HepG2 (cell line): Measurements from ENCODE around the gene TIRAP. TPM values are rescaled to one million over a fixed set of nuclear protein-coding genes. Genes with fewer than 3 reads are reported as not detected.
A peak's percentile ranks its signal among the peaks of the same experiment; 100 is the strongest.

Experiments used
- ARID2 ChIP-seq: sonication (generic); formaldehyde crosslinking; IDR thresholded peaks from 2 replicates; pipeline ENCODE4 v1.8.1; 2022; ENCODE audit warnings: mild to moderate bottlenecking, missing genetic modification reagents, borderline replicate concordance
- ARNT2 ChIP-seq: sonication (generic); formaldehyde crosslinking; IDR thresholded peaks from 2 replicates; pipeline ENCODE4 v1.8.0; 2022; ENCODE audit warnings: mild to moderate bottlenecking, low read depth, missing genetic modification reagents, moderate library complexity
- CHCHD3 ChIP-seq: sonication (generic); formaldehyde crosslinking; IDR thresholded peaks from 2 replicates; pipeline ENCODE4 v1.8.0; 2022; ENCODE audit warnings: mild to moderate bottlenecking, missing genetic modification reagents, moderate library complexity
- ELF3 ChIP-seq: IDR thresholded peaks from 2 replicates; pipeline ENCODE4 v1.6.1; 2016; ENCODE audit warnings: missing genetic modification reagents, missing compliant biosample characterization
- EP300 ChIP-seq, 3 experiments: sonication (generic) in 1 of 3; formaldehyde crosslinking in 1 of 3; IDR thresholded peaks; 2 replicates each; pipeline versions ENCODE4 v1.5.1 to v1.6.1; 2011 to 2020; ENCODE audit warnings: low read depth in 2 of 3, low read length in 2 of 3, borderline replicate concordance in 1 of 3, improper control_type of control experiment in 1 of 3, mild to moderate bottlenecking in 1 of 3, missing genetic modification reagents in 1 of 3, moderate library complexity in 1 of 3
- GMEB2 ChIP-seq: IDR thresholded peaks from 2 replicates; pipeline ENCODE4 v1.6.1; 2016; ENCODE audit warnings: missing biosample characterization, missing genetic modification reagents, low read depth
- HNF1A ChIP-seq, 2 experiments: sonication (generic) in 1 of 2; formaldehyde crosslinking in 1 of 2; IDR thresholded peaks; 2 replicates each; pipeline versions ENCODE4 v1.4.0 to v1.6.1; 2016 to 2020; ENCODE audit warnings: borderline replicate concordance in 1 of 2, low read depth in 1 of 2, mild to moderate bottlenecking in 1 of 2, missing genetic modification reagents in 1 of 2
- KDM2A ChIP-seq: sonication (generic); formaldehyde crosslinking; IDR thresholded peaks from 2 replicates; pipeline ENCODE4 v1.4.0; 2020; ENCODE audit warnings: low read depth, missing genetic modification reagents, borderline replicate concordance
- LCORL ChIP-seq, 2 experiments: fragments of 450-650 bp in 1 of 2; sonication (generic) in 1 of 2; formaldehyde crosslinking in 1 of 2; IDR thresholded peaks; 2 replicates each; pipeline versions ENCODE4 v1.5.0 to v1.6.1; 2017 to 2020; ENCODE audit warnings: antibody characterized with exemption in 1 of 2, missing genetic modification reagents in 1 of 2
- MYPOP ChIP-seq: sonication (generic); formaldehyde crosslinking; IDR thresholded peaks from 2 replicates; pipeline ENCODE4 v1.8.1; 2023; ENCODE audit warnings: mild to moderate bottlenecking, moderate library complexity, missing genetic modification reagents
- NCOR1 ChIP-seq: fragments of 200-600 bp; sonication (generic); IDR thresholded peaks from 2 replicates; pipeline ENCODE4 v1.7.0; 2017; ENCODE audit warnings: antibody characterized with exemption, low read length, borderline replicate concordance
- PITX1 ChIP-seq: sonication (generic); formaldehyde crosslinking; IDR thresholded peaks from 2 replicates; pipeline ENCODE4 v1.5.1; 2020; ENCODE audit warnings: mild to moderate bottlenecking, missing genetic modification reagents
- POLR2AphosphoS2 ChIP-seq: IDR thresholded peaks from 2 replicates; pipeline ENCODE4 v1.6.1; 2011; ENCODE audit warnings: low read depth, low read length, improper control_type of control experiment
- REL ChIP-seq: sonication (generic); formaldehyde crosslinking; conservative IDR thresholded peaks from 2 replicates; pipeline ENCODE4 v1.8.0; 2022; ENCODE audit warnings: mild to moderate bottlenecking, missing genetic modification reagents, moderate library complexity
- RFX1 ChIP-seq: fragments of 450-650 bp; IDR thresholded peaks from 2 replicates; pipeline ENCODE4 v1.6.1; 2017
- TMF1 ChIP-seq: sonication (generic); formaldehyde crosslinking; IDR thresholded peaks from 2 replicates; pipeline ENCODE4 v1.8.1; 2022; ENCODE audit warnings: low read depth, missing genetic modification reagents
- ZNF703 ChIP-seq: sonication (generic); formaldehyde crosslinking; IDR thresholded peaks from 2 replicates; pipeline ENCODE4 v1.5.1; 2020; ENCODE audit warnings: missing genetic modification reagents, mild to moderate bottlenecking, moderate library complexity, borderline replicate concordance
- ZNF709 ChIP-seq: sonication (generic); formaldehyde crosslinking; IDR thresholded peaks from 2 replicates; pipeline ENCODE4 v1.5.0; 2020; ENCODE audit warnings: mild to moderate bottlenecking, missing genetic modification reagents
- polyA plus RNA-seq, 8 experiments: library from polyadenylated mRNA; depleted of rRNA in 3 of 8; stranded (reverse) in 7 of 8; unstranded in 1 of 8; fragments of >200 nt; fragmentation: Illumina TruSeq in 4 of 8; extraction: Trizol in 4 of 8; gene quantifications; 2 replicates each; pipeline versions ENCODE4 v1.2.1 to v1.2.3, GENCODE V29; 2011 to 2016; ENCODE audit warnings: low read depth in 4 of 8, missing spikeins in 1 of 8, mixed read lengths in 1 of 8; ENCODE audit not compliant: insufficient read depth in 1 of 8
- total RNA-seq, 5 experiments: library from RNA; depleted of rRNA; stranded (reverse); fragments of >200 nt; fragmentation: Illumina TruSeq; extraction: Trizol; gene quantifications; 2 replicates each; pipeline ENCODE4 v1.2.3, GENCODE V29; 2016; ENCODE audit warnings: low read depth in 1 of 5

The TIRAP gene
- total and polyA plus RNA-seq, 2 of the 13 experiments (the other 11 are each of a cell fraction or from before 2014, with no cell fraction given) = 5.4 to 5.7 TPM

- peak; percentile 99 for TF ChIP-seq KDM2A (CRISPR knock-in tag)
- peak; percentile 84; the same call in 1 of the 2 replicates for TF ChIP-seq ARNT2
- TF ChIP-seq PITX1 (CRISPR knock-in tag) = no peak
- 0 out of 2 replicates have a peak, but pooled peaks have one; percentile 40 for TF ChIP-seq GMEB2 (CRISPR knock-in tag)
- TF ChIP-seq TMF1 (CRISPR knock-in tag) = 0 out of 2 replicates have a peak, but pooled peaks have one; percentile 35
- TF ChIP-seq REL (CRISPR knock-in tag) = no peak
- no peak for TF ChIP-seq RFX1
- TF ChIP-seq EP300 (IDR thresholded peaks at IDR 0.05; ENCODE audit: low read depth in 2 of 2, low read length in 2 of 2) = peak in 1 of 2 experiments; percentile 46; a peak in 1 of 4 replicates
- no peak for TF ChIP-seq EP300 (CRISPR knock-in tag; IDR thresholded peaks at IDR 0.05; ENCODE audit: borderline replicate concordance)
- no peak for TF ChIP-seq HNF1A (IDR thresholded peaks at IDR 0.05; ENCODE audit: low read depth)
- TF ChIP-seq HNF1A (CRISPR knock-in tag; IDR thresholded peaks at IDR 0.05; ENCODE audit: borderline replicate concordance) = peak; percentile 82; the same call in 1 of the 2 replicates
- TF ChIP-seq ELF3 = peak; percentile 80
- TF ChIP-seq POLR2AphosphoS2 = no peak; the same call in 1 of the 2 replicates
- TF ChIP-seq LCORL (IDR thresholded peaks at IDR 0.05) = no peak
- peak; percentile 25; the same call in 1 of the 2 replicates for TF ChIP-seq LCORL (CRISPR knock-in tag; IDR thresholded peaks at IDR 0.05)
- peak; percentile 76 for TF ChIP-seq MYPOP (CRISPR knock-in tag)
- no peak for TF ChIP-seq ZNF709
- no peak for TF ChIP-seq ARID2 (CRISPR knock-in tag)
- peak; percentile 16; the same call in 1 of the 2 replicates for TF ChIP-seq NCOR1
- no peak; the same call in 1 of the 2 replicates for TF ChIP-seq ZNF703
- TF ChIP-seq CHCHD3 (CRISPR knock-in tag) = no peak
These were observed 13.9 kb upstream of the TIRAP start, which contains the start of the genes FOXRED1 and SRPRA (continued) for GRCh38 chr11:126268708-126269579.
